ENCODE measurements around the gene TMEM272. TPM values are rescaled to one million over a fixed set of nuclear protein-coding genes. Genes with fewer than 3 reads are reported as not detected.

Gene TMEM272
- total and polyA plus RNA-seq, 2 of the 13 experiments (the other 11 are each of a cell fraction or from before 2014, with no cell fraction given) = 0.37 to 0.62 TPM

DNA sequence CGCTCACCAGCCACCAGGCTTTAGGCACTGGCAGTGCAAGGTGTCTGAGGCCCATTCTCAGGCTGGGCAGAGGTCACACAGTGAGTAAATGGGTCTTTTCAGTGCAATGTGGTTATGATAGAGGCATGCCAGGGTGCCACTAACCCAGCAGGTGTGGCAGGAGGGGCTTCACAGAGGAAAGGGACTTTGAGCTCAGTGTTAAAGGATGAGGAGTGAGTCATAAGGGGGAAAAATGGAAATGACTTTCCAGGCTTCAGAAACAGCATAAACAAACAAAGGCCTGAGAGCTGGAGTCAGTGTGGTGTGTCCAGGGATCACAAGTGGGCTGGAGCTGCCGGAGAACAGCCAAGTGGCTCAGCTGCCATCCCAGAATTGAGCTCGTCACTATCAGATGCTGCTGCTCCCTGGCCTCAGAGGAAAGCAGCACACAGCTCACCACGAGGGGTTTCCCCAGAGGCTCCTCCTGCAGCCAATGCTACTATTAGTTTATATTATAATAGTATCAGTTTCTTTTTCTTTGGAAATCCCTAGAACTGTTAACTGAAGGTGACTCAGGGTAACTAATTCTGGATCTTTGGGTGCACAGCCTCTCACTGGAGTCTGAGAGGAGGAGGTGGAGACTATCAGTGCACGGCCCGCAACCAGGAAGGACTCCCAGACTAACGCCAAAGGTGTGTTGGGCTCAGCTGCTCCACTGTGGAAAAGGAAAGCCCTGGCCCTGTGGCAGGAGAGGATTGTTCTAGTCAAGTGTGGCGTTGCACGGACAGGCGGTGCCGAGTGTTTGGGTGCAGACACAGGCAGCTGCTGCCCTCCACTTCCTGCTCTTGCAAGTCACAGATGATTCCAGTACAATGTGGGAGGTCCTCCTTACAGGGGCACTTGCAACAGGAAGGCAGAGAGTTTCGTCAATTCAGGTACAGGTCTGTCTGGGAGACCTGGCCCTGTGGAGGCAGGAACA lies 80.5 kb downstream of the TMEM272 start (continued):
- TF ChIP-seq ZNF512B (CRISPR knock-in tag; IDR thresholded peaks at IDR 0.05; ENCODE audit: borderline replicate concordance) (no peak), ARID3A (IDR thresholded peaks at IDR 0.05; ENCODE audit: low read depth, low read length) (no peak), ZNF841 (CRISPR knock-in tag; IDR thresholded peaks at IDR 0.05; ENCODE audit: borderline replicate concordance) (no peak), CC2D1A (CRISPR knock-in tag; IDR thresholded peaks at IDR 0.05) (no peak), ZNF501 (CRISPR knock-in tag; IDR thresholded peaks at IDR 0.05) (no peak), FOXK2 (IDR thresholded peaks at IDR 0.05) (no peak), GATA4 (IDR thresholded peaks at IDR 0.05; ENCODE audit: borderline replicate concordance, low read depth) (no peak), RORA (CRISPR knock-in tag; IDR thresholded peaks at IDR 0.05) (no peak), ZBTB34 (CRISPR knock-in tag; IDR thresholded peaks at IDR 0.05) (no peak), ZNF724P (CRISPR knock-in tag; IDR thresholded peaks at IDR 0.05; ENCODE audit: borderline replicate concordance) (no peak), TCF7 (IDR thresholded peaks at IDR 0.05; ENCODE audit: low read depth) (peak; percentile 17; the same call in 1 of the 2 replicates), CHD2 (IDR thresholded peaks at IDR 0.05; ENCODE audit: low read depth, low read length) (no peak), ASH2L (IDR thresholded peaks at IDR 0.05; ENCODE audit: insufficient read length, low read depth, low read length) (peak; percentile 35), PCBP1 (IDR thresholded peaks at IDR 0.05; ENCODE audit: borderline replicate concordance, low read depth, low read length) (no peak), ZNF790 (CRISPR knock-in tag; IDR thresholded peaks at IDR 0.05; ENCODE audit: borderline replicate concordance) (no peak), HOXA9 (CRISPR knock-in tag; IDR thresholded peaks at IDR 0.05; ENCODE audit: borderline replicate concordance) (no peak), ZNF543 (CRISPR knock-in tag; IDR thresholded peaks at IDR 0.05) (0 out of 2 replicates have a peak, but pooled peaks have one; percentile 37), ESRRA (CRISPR knock-in tag; IDR thresholded peaks at IDR 0.05; ENCODE audit: low read depth) (no peak; the same call in 1 of the 2 replicates)
- TF ChIP-seq, protein P1, sequence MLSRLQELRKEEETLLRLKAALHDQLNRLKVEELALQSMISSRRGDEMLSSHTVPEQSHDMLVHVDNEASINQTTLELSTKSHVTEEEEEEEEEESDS (CRISPR knock-in tag; IDR thresholded peaks at IDR 0.05; ENCODE audit: borderline replicate concordance) = no peak
- TF ChIP-seq, protein P2, sequence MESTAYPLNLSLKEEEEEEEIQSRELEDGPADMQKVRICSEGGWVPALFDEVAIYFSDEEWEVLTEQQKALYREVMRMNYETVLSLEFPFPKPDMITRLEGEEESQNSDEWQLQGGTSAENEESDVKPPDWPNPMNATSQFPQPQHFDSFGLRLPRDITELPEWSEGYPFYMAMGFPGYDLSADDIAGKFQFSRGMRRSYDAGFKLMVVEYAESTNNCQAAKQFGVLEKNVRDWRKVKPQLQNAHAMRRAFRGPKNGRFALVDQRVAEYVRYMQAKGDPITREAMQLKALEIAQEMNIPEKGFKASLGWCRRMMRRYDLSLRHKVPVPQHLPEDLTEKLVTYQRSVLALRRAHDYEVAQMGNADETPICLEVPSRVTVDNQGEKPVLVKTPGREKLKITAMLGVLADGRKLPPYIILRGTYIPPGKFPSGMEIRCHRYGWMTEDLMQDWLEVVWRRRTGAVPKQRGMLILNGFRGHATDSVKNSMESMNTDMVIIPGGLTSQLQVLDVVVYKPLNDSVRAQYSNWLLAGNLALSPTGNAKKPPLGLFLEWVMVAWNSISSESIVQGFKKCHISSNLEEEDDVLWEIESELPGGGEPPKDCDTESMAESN (CRISPR knock-in tag; conservative IDR thresholded peaks at IDR 0.05) = no peak

All from HepG2 (cell line).